PC-9 (cell line): Measurements from ENCODE around the gene MRPL49. TPM values are rescaled to one million over a fixed set of nuclear protein-coding genes. Genes with fewer than 3 reads are reported as not detected.
A peak's percentile ranks its signal among the peaks of the same experiment; 100 is the strongest.

Source experiments
- BruUV-seq: library from RNA; stranded (reverse); fragments of 400-500 nt; replicated peaks from 2 replicates; lab custom pipeline; 2021; lab: Mats Ljungman, UMichigan
- CTCF ChIA-PET: fragments of 300-600 bp; sonication (Branson Sonifier 250); formaldehyde crosslinking; loops from one replicate; lab custom pipeline; 2022; ENCODE audit warnings: antibody characterized with exemption; lab: Charles Lee
- POLR2A ChIA-PET: fragments of 300-600 bp; sonication (Branson Sonifier 250); formaldehyde crosslinking; loops from one replicate; lab custom pipeline; 2022; ENCODE audit warnings: antibody characterized with exemption; ENCODE audit not compliant: unreplicated experiment; lab: Charles Lee
- DNase-seq, 2 experiments: peaks; one replicate each; pipeline versions ENCODE4 v3.0.0 to v3.0.0-alpha.2; 2015 to 2022; ENCODE audit warnings: mixed read lengths in 1 of 2
- H2AFZ ChIP-seq: fragments of 200-600 bp; sonication (generic); 2 replicates; pipeline ENCODE4 v1.8.1; 2017; ENCODE audit warnings: antibody characterized with exemption
- H3F3A ChIP-seq: fragments of 200-600 bp; sonication (generic); 2 replicates; pipeline ENCODE4 v1.8.1; 2017; ENCODE audit warnings: antibody characterized with exemption, mild to moderate bottlenecking, low read depth; ENCODE audit not compliant: insufficient read depth
- H3K27ac ChIP-seq: fragments of 200-600 bp; sonication (generic); 2 replicates; pipeline ENCODE4 v1.6.1; 2016; ENCODE audit warnings: mixed run types
- H3K27me3 ChIP-seq: fragments of 200-600 bp; sonication (generic); 2 replicates; pipeline ENCODE4 v1.6.1; 2016; ENCODE audit warnings: low read depth, mixed run types; ENCODE audit not compliant: insufficient read depth
- H3K36me3 ChIP-seq: fragments of 200-600 bp; sonication (generic); 2 replicates; pipeline ENCODE4 v1.6.1; 2016; ENCODE audit warnings: low read depth, mixed run types
- H3K4me1 ChIP-seq: fragments of 200-600 bp; sonication (generic); replicated peaks from 2 replicates; pipeline ENCODE4 v1.6.1; 2016; ENCODE audit warnings: mixed run types; ENCODE audit not compliant: insufficient read depth
- H3K4me2 ChIP-seq: fragments of 200-600 bp; sonication (generic); 2 replicates; pipeline ENCODE4 v1.6.1; 2017; ENCODE audit warnings: mixed run types
- H3K4me3 ChIP-seq: fragments of 200-600 bp; sonication (generic); 2 replicates; pipeline ENCODE4 v1.6.1; 2016; ENCODE audit warnings: mixed run types
- H3K79me2 ChIP-seq: fragments of 200-600 bp; sonication (generic); 2 replicates; pipeline ENCODE4 v1.6.1; 2017; ENCODE audit warnings: low read depth, mixed run types
- H3K9me2 ChIP-seq: fragments of 200-600 bp; sonication (generic); 2 replicates; pipeline ENCODE4 v1.8.1; 2017; ENCODE audit warnings: mild to moderate bottlenecking; ENCODE audit not compliant: insufficient read depth
- H3K9me3 ChIP-seq: fragments of 200-600 bp; sonication (generic); 2 replicates; pipeline ENCODE4 v1.8.1; 2016; ENCODE audit warnings: low read depth; ENCODE audit not compliant: insufficient read depth
- H4K20me1 ChIP-seq: fragments of 200-600 bp; sonication (generic); 2 replicates; pipeline ENCODE4 v1.8.1; 2017; ENCODE audit not compliant: insufficient read depth
- EZH2 ChIP-seq: fragments of 200-600 bp; sonication (generic); IDR thresholded peaks from 2 replicates; pipeline ENCODE4 v1.8.0; 2017; ENCODE audit warnings: antibody characterized with exemption, low read depth
- intact Hi-C: fragments of 100-400 bp; cut with micrococcal nuclease; formaldehyde crosslinking; loops from one replicate; pipeline ENCODE4 v1.10.0; 2022; ENCODE audit not compliant: unreplicated experiment
- total RNA-seq: library from RNA; stranded (reverse); gene quantifications from 2 replicates; pipeline ENCODE4 v1.2.3, GENCODE V29; 2021
- TF ChIP-seq, protein P1 (sequence below): fragments of 200-600 bp; sonication (generic); conservative IDR thresholded peaks from 2 replicates; pipeline ENCODE4 v1.6.1; 2017; ENCODE audit warnings: mixed run types, antibody characterized with exemption, mild to moderate bottlenecking, moderate library complexity

Gene MRPL49
- total RNA-seq, 1 experiment from 2014 or later: 95.0 TPM

DNA sequence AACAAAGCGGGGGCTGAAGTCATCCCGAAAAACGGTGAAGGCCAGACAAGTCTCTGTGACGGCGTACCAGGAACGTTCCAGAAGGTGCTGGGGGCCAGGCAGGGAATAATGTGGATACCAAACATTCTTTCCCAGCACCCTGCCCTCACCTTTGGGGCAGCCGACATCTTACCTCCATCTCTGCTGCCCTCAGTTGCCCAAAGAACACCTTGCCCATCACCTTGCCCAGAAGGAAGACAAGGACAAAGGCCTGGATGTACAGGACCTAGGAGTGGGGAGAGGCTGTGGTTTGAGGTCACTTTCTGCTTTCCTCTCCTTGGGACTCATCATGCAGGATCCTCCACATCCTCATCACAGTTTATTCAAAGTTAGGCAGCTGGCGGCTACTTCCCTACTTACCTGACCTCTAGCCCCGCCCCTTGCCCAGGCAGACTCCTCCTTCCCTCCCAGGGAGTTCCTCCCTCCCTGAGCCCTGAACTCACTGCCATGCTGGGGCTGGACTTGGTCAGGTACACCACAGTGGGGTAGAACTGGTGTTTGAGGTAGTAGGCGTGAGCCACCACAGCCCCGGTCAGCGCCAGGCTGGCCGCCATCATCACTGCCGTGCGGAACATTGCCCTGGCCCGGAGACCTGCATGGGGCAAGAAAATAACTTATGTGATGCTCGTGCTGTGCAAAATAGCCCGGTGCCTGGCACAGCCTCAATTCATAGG is 11.0 kb downstream of the MRPL49 start:
- H3K79me2 ChIP-seq: peaks cover 35% of the 10 kb centered on the region
- no peak for TF ChIP-seq EZH2
- TF ChIP-seq, protein P1, sequence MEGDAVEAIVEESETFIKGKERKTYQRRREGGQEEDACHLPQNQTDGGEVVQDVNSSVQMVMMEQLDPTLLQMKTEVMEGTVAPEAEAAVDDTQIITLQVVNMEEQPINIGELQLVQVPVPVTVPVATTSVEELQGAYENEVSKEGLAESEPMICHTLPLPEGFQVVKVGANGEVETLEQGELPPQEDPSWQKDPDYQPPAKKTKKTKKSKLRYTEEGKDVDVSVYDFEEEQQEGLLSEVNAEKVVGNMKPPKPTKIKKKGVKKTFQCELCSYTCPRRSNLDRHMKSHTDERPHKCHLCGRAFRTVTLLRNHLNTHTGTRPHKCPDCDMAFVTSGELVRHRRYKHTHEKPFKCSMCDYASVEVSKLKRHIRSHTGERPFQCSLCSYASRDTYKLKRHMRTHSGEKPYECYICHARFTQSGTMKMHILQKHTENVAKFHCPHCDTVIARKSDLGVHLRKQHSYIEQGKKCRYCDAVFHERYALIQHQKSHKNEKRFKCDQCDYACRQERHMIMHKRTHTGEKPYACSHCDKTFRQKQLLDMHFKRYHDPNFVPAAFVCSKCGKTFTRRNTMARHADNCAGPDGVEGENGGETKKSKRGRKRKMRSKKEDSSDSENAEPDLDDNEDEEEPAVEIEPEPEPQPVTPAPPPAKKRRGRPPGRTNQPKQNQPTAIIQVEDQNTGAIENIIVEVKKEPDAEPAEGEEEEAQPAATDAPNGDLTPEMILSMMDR: 0 out of 2 replicates have a peak, but pooled peaks have one; percentile 0
- peak; percentile 82 to 83 for DNase-seq
- peak overlapping the region; percentile 92 for H3K27ac ChIP-seq
- H4K20me1 ChIP-seq: peaks cover 32% of the 10 kb centered on the region
- H3K4me3 ChIP-seq: peak overlapping the region; percentile 92
- H3K27me3 ChIP-seq: no peaks in the 10 kb centered on the region
- no peaks in the 10 kb centered on the region for H3K9me3 ChIP-seq
- CTCF ChIA-PET: no interaction called here
- H3K4me2 ChIP-seq: peak overlapping the region; percentile 89
- intact Hi-C loops: no loop called here
- no TSS peak for BruUV-seq
- no peaks in the 10 kb centered on the region for H3K9me2 ChIP-seq
- peaks cover 42% of the 10 kb centered on the region for H3F3A ChIP-seq
- POLR2A ChIA-PET: interaction anchor here (0.6 to 0.7 kb wide), 2 partner anchors 37 to 67 kb away, joined by 4 to 16 read pairs; no protein-coding TSS in a partner anchor
- H3K4me1 ChIP-seq: peaks cover 19% of the 10 kb centered on the region
- peaks cover 35% of the 10 kb centered on the region for H3K36me3 ChIP-seq
- peak overlapping the region; percentile 75; the same call in 1 of the 2 replicates for H2AFZ ChIP-seq

DNA sequence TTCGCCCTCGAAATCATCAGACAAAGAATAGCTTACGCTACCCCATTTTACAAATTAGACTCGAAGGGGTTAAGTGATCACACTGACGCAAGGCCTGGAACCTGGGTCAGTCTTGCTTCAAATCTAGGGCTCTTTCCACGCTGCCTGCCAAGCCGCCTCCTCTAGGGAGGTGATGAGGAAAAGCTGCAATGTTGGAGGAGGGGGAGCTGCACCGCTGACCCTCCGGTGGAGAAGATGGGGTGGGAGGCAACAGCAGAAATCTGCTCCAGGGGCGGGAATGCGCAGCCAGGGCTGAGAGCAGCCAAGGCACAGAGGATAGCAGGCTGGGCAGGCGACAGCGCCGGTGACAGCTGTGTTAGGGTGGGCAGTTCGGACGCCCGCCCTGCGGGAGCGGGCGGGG is 11.6 kb downstream of the MRPL49 start:
- Histone ChIP-seq H3K79me2 (peaks cover 35% of the 10 kb centered on the region), H3K9me2 (no peaks in the 10 kb centered on the region), H2AFZ (peak overlapping the region; percentile 75), H3K4me3 (peak overlapping the region; percentile 92), H4K20me1 (peaks cover 31% of the 10 kb centered on the region), H3K36me3 (peaks cover 35% of the 10 kb centered on the region), H3K4me1 (peaks cover 19% of the 10 kb centered on the region), H3F3A (peaks cover 40% of the 10 kb centered on the region), H3K27me3 (no peaks in the 10 kb centered on the region), H3K27ac (peak overlapping the region; percentile 92), H3K9me3 (no peaks in the 10 kb centered on the region), H3K4me2 (peak overlapping the region; percentile 89)
- BruUV-seq: no TSS peak
- TF ChIP-seq EZH2: no peak
- TF ChIP-seq, protein P1: no peak
- intact Hi-C loops: no loop called here
- CTCF ChIA-PET: no interaction called here
- POLR2A ChIA-PET: interaction anchor here (0.6 to 0.7 kb wide), 2 partner anchors 37 to 66 kb away, joined by 4 to 16 read pairs; no protein-coding TSS in a partner anchor
- DNase-seq: no peak

- POLR2A ChIA-PET: interaction anchor here (0.6 to 1.4 kb wide), 11 partner anchors 10 to 356 kb away, joined by 3 to 25 read pairs (median 5); partner anchors contain the start of genes CAPN1, FAU, MRPL49 and SF1
- Histone ChIP-seq H3K9me2 (no peaks in the 10 kb centered on the region), H3F3A (peaks cover 33% of the 10 kb centered on the region), H2AFZ (peak within 1 kb of the TSS; percentile 80), H3K4me1 (peaks cover 19% of the 10 kb centered on the region), H3K79me2 (peaks cover 35% of the 10 kb centered on the region), H3K27me3 (no peaks in the 10 kb centered on the region), H3K27ac (peak within 1 kb of the TSS; percentile 92), H4K20me1 (peaks cover 25% of the 10 kb centered on the region), H3K4me3 (peak within 1 kb of the TSS; percentile 92), H3K4me2 (peak within 1 kb of the TSS; percentile 89), H3K9me3 (no peaks in the 10 kb centered on the region), H3K36me3 (peaks cover 31% of the 10 kb centered on the region)
- CTCF ChIA-PET: interaction anchor here (0.6 to 1.3 kb wide), 3 partner anchors 12 to 196 kb away, joined by 3 to 5 read pairs (median 3); partner anchors contain the start of gene CAPN1
- TF ChIP-seq, protein P1: no peak
- no peak for TF ChIP-seq EZH2
- intact Hi-C loops: no loop called here
- no TSS peak for BruUV-seq
- peak; percentile 79 to 90 for DNase-seq
Observed at GRCh38 chr11:65134240-65134951, 12.3 kb downstream of the MRPL49 start, which contains the start of gene SYVN1. Gene SYVN1 (minus strand): TSS chr11:65134519. CDS start chr11:65133601, 918 bp downstream.
